ENCODE results near the gene LIMS1.

The LIMS1 gene

DNA sequence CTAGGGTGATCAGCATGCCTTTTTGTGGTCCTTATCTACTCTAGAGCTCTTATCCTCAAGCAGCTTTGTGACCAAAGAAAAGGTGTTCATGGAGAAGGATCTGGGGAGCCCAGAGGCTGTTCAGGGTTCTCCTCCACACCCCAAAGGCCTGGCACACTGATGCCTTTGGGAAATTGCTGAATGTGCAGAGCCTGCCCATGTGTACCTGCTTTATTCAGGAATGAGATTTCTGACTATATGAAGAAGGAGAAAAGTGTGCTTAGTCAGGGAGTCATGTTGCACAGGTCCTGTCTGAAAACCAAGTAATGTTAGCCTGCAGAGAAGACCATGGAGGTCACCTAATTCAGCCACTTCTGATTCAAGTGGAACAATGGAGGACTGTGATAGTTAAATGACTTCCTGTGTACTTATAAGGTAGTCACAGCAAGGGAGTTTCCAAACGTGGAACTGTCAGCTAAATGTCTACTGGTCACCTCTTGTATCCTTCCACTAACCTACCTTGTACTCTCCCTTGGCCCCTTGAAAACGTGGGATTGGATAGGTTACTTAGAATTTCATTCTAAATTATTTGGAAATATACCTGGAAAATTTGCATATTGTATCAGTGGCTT, 81.3 kb downstream of the LIMS1 start:
- DNase-seq (ENCODE audit: low read depth): no peak

DNA sequence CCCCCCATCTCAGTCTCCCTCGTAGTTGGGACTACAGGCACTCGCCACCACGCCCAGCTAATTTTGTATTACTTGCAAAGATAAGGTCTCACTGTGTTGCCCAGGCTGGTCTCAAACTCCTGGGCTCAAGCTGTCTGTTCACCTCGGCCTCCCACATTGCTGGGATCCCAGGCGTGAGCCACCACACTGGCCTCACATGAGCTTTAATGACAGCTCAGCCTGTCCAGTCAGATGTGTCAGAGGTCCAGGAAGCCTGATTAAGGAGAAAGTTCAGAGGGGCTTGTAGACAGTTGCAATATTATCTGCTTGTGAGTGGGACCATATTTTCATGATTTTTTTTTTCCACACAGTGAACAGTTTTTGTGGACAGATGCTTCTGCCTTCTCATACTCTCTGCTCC, 82.0 kb downstream of the LIMS1 start:
- DNase-seq (ENCODE audit: low read depth): no peak

DNA sequence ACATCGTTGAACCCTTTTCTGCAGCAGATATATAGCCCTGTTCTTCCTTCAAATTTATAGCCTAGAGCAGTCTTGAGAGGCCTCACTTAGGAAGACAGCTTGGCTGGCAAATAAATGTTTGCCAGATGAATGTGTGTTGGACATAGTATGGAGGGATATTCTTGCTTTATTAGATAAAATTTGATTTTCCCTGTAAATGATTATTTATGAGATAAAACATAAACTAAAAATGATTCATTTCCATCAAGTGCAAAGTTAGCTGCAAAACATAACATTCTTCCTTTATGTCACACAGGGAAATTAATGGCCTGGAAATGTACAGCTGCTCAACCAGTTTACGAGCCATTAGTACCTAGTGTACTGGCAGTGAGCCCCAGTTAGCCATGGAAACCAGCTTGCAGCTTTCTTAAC, 82.5 kb downstream of the LIMS1 start:
- no peak for DNase-seq (ENCODE audit: low read depth)

DNA sequence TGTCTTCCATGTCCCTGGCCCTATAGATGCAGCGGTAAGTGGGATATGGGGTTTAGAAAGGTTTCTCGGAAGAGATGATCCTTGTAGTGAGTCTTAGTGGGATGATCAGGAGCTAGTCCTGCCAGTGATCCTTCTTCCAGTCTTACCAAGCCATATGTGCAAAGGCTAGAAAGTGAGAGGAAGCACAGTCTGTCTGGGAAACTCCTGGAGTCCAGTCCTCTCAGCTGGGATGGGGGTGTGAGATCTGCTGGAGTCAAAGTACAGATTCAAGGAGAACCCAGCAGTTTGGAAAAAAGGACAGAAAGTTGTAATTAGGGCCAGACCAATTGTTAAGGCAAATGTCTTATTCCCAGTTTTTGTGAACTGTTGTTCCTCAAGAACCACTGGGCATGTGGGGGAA, 83.3 kb downstream of the LIMS1 start:
- no peak for DNase-seq (ENCODE audit: low read depth)

DNA sequence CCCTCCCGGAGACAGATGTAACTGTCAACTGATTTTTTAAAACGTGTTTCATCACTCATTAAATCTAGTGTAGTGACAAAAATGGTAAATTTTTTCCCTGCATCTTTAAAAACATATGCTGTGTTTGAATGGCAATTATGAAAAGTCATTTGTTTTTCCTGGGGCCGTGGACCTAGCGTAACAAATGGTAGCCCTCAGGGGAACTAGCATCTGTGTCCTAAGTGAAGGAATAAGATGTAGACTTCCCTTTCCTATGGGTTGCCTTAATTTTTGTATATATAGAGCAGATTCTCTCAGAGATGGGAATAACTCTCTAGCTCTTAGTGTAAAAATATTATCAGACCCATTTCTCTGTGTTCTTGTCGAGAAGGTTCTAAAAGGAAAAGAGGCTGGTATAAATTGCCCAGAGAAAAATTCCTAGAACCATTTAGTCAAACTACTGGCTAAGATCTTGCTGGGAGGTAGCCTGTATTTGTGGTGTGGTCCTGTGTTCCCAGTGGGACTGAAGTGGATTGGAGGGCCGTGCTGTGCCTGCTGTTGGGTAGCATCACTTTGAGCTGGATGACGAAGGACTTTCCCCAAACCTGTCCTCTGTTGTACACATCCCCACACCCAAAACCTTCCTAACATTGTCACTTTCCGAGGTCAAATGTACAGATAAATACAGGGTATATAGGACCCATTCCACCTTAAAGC, 85.8 kb downstream of the LIMS1 start:
- no peak for DNase-seq (ENCODE audit: low read depth)

DNA sequence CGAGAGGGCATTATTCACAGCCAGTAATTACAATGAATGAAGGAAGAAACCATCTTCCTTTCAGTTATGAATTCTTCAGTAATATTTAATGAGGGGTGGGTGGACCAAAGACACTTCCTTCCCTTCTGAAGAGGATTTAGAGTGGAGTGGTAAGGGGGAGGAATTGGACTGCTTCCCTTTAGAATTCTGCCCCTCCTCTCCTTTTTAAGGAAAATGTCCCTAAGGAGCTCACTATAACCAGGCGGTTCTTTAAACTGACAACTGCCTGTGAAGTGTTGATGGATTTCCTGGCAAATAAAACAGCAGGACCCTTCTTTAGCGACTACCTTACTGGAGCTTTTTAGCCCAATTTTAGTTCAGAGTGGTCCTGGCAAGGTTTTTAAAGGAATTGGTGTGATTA, 86.4 kb downstream of the LIMS1 start:
- DNase-seq (ENCODE audit: low read depth): no peak

DNA sequence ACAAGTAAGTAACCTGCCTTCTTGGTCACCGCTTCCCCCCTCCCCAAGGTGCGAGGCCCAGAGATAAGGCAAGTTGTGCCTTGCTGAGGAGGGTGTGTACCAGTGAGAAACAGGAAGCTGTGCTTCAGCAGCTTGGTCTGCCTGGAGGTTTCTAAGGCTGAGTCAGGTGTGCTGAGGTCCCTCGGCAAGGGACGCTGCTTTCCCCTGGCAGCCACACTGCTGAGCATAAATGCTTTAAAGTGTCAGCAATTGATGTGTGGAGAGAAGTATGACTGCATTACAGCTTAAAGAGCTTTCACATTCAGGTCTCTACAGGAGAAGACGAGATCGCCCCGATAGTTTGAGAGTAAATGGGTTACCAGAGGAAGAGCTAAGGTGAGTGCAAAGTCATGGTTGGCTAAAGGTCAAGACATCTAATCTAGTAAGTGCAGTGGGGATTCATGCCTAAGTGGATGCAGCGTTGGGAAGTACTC, 86.9 kb downstream of the LIMS1 start:
- peak; percentile 42 for DNase-seq (ENCODE audit: low read depth)

DNA sequence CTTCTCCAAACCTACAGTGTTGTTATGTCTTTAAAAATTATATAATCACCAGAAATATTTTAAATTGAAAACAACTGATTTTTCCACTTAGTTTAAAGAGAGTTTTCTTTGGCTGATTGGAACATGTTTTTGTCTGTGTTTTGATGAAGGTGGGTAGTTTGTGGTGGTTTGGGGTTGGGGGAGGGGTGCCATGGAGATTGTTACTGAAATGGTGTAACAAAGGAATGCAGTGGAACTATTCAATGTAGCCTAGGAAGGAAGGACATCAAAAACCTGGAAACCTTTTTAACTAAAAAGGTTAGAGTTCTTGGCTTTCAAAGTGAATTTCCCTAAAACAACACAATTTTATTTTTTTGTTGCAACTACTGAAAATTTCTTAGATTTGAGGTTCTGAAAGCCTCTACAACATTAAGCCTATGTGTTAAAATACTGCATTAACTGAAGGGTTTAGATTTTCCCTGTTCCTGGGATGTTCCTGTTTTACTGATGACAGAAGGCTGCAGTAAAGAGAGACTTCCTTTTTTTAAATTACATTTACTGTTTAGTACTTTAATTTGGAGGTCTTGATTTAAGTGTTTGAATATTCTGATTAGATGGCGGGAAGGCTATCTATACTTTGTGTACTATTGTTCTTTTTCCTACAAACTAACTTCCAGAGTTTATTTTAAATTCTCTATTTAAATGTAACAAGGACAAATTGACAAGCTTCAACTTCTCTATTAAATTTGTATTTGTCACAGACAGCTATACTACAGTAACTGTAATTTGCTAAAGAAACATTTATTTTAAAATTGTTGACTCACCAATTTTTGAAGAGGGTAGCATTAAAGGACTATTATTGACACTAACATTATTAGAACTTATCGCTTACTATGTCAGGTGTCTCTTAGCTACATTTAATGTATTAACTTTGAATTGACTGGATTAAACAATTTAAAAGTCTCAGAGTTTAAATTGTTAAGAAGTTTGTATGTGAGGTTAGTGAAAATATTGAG, 87.7 kb downstream of the LIMS1 start:
- DNase-seq (ENCODE audit: low read depth): no peak

DNA sequence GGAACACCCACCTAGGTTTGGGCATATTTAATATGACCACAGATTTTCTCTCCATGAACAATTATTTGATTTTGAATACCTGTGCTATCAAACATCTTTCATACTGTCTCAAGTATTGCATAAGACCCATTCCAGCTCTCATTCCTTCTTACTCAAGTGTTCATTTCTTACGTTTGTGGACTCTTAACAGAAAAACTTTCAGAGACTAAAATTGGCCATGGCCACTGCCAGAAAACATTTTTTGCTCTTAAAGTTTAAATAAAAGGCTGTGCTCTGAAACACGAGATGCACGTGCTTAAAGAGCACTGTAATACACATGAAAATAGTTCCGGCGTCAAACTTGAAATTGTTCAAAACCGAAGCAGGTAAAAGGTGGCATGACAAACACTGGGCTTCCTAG, 89.3 kb downstream of the LIMS1 start:
- no peak for DNase-seq (ENCODE audit: low read depth)

DNA sequence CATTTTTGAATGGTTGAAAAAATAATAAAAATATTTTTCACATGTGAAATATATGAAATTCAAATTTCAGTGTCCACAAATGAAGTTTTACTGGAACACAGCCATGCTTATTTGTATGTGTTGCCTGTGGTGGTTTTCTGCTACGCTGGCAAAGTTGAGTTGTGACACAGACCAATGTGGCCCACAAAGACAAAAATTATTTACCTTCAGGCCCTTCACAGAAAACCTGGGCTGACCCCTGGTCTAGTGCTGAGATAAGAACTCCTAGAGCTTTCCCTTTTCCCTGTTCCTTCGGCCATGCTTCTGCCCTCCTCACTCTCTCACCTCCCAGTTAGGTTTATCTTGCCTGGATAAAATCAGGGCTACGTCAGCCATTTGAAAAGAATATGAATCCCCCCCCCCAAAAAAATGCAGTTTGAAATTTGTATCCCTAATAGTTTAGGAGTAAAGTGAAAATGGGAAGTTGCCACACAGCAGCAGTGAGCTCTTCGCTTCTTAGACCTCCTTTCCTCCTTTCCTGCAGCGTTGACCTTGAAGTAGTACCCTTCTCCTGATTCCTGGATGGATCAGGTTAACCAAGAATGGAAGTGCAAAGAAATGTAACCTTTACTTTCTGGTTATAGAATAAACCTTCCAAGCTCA, 91.0 kb downstream of the LIMS1 start:
- DNase-seq (ENCODE audit: low read depth): no peak

DNA sequence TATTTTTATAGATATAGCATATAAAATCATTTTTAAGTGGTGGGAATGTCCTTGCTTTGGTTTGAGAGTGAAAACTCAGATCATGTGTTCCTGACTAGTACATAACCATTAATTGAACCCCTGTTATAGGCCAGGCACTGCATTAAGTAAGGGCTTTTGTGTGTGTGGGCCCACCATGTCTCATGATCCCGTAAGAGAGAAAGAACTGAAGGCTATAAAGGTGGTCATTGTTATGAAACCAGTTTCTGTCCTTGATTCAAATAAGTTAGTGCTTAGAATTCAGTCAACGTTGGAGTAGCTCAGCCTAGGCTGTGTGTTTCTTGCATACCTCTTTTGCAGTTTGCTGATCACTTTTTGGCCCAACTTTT, 91.5 kb downstream of the LIMS1 start:
- DNase-seq (ENCODE audit: low read depth): no peak

DNA sequence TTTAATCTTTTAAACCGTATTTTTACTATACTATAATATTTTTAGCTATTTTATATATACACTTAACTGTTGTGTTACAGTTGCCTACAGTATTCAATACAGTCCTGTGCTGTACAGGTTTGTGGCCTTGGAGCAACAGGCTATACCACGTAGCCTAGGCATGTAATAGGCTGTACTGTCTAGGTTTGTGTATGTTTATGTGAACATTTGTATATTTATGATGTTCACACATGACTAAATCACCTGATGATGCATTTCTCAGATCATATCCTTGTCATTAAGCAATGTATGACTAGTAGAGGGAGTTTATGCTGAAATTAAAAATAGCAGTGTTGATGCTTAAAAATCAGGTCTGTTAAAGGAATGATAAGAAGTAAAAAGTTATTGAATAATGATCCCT, 92.7 kb downstream of the LIMS1 start:
- no peak for DNase-seq (ENCODE audit: low read depth)

DNA sequence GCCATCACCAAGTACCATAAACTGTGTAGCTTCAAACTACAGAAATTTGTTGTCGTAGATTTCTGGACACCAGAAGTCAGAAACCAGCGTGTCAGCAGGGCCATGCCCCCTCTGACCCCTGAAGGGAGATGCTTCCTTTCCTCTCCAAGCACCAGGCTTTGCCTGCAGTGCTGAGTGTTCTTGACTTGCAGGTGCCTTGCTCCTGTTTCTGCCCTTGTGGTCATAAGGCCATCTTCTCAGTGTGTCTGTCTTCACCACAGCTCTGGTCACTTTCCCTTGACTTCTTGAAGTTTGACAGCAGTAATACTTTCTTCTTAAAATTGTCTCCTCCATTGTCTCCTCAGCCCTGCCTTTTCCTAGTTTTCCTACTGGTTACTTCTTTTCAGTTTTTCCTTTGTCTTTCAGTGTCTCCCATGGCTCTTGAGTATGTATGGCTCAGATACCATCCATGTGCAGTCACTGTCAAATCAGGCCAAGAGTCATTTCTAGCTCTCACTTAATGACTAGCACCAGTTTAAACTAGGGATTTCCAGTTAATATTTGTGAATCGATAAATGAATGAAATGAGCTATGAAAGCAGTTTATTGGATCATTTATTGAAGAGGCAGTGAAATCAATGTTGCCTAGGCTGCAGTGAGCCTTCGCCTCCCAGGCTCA, 93.8 kb downstream of the LIMS1 start:
- DNase-seq (ENCODE audit: low read depth): no peak

DNA sequence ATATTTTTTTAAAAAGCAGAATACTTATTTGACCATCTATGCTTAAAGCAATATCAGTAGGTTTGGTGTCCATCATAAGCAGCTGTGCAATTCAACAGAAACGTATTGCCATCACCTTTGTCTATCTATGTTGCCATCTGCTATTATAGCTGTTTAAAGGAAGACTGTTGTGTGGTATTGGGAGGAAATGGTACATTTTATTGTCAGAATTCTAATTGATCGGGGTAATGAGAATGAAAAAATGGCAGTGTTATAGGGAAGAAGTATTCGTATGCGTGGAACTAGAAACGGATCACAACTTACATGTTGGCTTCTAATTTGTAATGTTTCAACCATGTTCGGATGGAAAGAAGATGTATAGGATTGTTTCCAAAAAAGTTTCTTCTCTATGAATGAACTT, 94.7 kb downstream of the LIMS1 start:
- no peak for DNase-seq (ENCODE audit: low read depth)

DNA sequence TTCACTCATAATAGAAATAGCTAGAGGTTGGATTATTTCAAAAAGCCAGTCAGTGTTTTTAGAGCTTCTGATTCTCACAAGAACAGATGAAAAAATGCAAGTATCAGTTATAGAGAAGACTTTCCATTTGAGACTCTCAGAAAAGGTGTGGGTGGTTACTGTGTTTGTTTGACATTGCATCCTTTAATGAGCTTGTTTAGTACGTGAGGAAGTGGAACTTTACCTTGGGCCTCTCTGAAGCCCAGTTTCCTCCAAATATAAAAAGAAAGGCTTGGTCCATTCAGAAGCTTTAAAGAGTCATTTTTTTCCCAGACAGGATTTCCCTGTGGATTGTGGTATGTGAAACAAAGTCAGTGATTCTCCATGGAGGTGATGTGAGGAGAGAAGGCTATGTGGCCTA, 95.1 kb downstream of the LIMS1 start:
- DNase-seq (ENCODE audit: low read depth): no peak

DNA sequence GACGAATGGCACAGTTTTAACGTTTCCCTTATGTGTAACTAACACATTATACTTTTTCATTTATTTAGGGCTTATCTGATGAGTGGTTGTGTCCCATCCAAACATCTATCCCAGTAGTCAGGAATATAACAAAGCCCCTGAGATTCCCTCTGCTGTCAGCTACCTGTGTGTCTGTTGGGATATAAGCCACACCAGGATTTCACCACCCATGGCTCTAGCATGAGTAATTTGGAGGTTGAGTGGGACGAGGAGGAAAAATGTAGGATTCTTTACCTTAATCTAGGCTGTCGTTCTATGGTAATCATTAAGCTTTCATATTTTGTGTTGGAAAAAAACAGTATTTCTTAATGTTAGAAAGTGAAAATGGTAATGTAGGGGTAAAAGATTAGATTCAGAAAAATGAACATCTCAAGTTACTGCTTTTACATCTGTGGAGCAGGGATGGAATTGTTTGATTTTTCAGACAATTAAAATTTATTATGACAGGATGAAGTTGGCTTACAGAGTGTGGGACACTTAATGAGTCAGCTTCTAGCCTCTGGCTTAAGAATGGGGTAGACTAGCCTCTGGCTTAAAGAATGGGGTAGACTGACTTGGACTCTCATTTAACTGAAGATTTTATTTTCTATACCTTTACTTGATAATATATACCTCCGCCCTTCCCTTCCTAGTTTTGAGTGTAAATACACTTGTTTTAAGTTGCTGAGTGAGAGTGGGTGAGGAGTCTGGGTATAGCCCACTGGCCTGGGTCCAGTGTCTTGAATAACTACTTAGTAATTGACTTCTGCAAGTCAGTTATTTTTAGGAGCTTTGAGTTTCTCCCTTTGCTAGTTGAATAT, 96.5 kb downstream of the LIMS1 start:
- DNase-seq (ENCODE audit: low read depth): no peak

DNA sequence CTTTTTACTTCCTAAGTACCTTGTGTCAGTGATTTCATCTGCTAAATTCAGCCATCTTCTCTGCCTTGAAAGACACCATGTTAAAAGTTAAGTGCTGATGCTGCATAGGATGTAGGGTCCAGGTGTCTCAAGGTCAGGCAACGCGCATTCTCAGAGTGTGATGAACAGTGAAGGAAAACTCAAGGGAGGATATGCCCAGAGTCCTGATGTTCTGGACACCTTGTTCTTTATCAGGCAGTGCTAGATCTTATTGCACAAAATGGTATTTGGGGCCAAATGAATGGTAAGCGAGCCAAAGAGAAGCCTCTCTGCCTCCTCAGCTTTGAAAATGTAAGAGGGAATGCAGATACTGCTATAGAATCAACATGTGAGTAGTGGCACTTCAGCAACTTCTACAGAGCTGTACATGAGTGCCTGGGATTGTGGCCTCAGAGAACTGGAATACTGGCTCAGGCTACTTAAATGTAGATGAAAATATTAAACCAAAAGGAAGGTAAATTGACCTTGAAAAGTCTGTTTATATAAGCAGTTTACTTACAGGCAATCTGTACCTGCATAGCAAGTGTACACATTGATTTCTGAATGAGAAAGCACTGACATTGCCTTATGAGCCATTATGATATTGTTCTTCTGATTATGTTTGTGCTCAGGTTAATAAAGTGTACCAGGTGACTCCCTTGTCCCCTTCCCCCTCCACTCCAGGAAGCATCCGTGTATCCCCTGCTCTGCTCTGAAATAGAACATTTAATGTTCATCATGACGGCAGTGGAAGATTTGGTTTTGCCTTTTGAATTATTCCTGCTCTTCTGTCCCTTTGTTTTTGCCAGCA, 98.3 kb downstream of the LIMS1 start:
- no peak for DNase-seq (ENCODE audit: low read depth)

DNA sequence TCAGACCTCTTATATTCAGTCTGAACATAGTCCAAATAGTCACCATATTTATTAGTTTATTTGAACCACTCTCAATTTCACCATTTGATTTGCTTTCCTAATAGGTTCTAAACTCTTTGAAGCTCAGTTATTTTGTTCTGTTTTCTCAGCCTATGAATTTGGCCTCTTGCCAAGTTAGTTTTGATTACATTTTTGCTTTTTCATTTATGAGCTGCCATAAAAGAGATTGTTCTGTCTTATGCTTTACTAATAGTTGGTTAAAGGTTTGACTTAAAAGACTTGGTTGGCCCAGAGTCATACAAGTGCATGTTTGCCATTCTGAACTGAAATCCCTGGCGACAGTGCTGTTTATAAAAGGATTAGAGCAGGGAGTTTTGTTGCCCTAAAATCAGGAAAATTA, 99.1 kb downstream of the LIMS1 start:
- no peak for DNase-seq (ENCODE audit: low read depth)

DNA sequence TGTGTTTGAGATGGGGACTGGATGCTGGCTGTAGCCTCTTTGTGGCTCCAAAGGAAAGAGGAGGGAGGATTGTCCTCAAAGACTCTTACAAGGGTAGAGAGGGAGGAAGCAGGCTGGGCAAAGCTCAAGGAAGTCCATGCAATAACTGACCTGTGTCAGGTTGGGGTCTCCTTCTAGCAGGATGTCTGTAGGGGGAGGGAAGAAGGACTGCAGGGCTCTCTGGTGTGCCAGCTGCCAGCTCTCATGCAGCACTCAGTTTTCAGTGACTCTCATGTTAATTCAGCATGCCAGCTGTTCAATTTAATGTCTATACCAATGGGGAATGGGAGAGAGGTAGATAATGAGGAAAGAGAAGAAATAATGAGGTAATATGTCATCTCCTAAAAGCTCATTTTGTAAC, 99.7 kb downstream of the LIMS1 start:
- no peak for DNase-seq (ENCODE audit: low read depth)

DNA sequence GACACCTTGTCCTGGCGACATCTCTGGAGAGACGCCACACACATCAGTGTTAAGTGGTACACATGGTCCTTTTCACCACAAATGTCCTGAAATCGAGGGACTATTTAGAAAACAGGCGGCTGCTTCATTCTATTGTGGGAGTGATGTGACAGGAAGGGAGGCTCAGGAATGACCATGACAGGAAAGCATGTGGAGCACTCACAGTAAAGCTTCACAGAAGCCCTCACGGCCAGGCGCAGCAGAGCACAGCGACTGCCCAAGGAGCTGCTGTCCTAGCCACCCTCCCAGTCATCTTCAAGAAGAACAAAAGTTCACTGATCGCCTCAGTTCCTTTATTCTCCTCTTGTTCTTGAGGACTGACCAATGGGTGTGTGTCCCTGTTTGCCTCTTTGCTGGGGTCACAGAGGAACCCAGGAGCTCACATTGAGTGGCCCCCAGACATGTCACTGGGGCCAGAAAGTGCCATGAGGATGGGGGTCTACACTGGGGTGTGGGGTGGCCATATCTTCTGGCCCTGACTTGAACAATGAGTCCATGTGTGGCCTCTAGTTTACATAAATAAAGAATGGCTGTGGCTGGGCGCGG, 100.4 kb downstream of the LIMS1 start:
- DNase-seq (ENCODE audit: low read depth): no peak

Data from stimulated activated CD8-positive, alpha-beta memory T cell treated with anti-CD3 and anti-CD28 coated beads, Interleukin-15, amount 100 ng/mL, for 1 hour (primary cell).